H9 (cell line): ENCODE data around the gene GBGT1. TPM values are rescaled to one million over a fixed set of nuclear protein-coding genes. Genes with fewer than 3 reads are reported as not detected.

Experiments
- DNase-seq: peaks from one replicate; pipeline ENCODE4 v3.0.0-alpha.2; 2017
- H2AFZ ChIP-seq: one replicate; pipeline ENCODE4 v1.6.1; 2013; ENCODE audit warnings: mild to moderate bottlenecking, low read length, control low read depth, moderate library complexity
- H2AK5ac ChIP-seq: 2 replicates; pipeline ENCODE4 v1.6.1; 2013; ENCODE audit warnings: low read length, control low read depth, mixed read lengths; ENCODE audit not compliant: insufficient read length
- H2BK120ac ChIP-seq: one replicate; pipeline ENCODE4 v1.6.1; 2013; ENCODE audit warnings: low read depth, mild to moderate bottlenecking, low read length, control low read depth, inconsistent platforms; ENCODE audit not compliant: poor library complexity, severe bottlenecking
- H2BK12ac ChIP-seq: 2 replicates; pipeline ENCODE4 v1.6.1; 2013; ENCODE audit warnings: low read length, control low read depth, mixed read lengths, low read depth; ENCODE audit not compliant: insufficient read length
- H2BK15ac ChIP-seq: 2 replicates; pipeline ENCODE4 v1.6.1; 2013; ENCODE audit warnings: low read depth, low read length, control low read depth
- H2BK20ac ChIP-seq: one replicate; pipeline ENCODE4 v1.6.1; 2013; ENCODE audit warnings: low read depth, mild to moderate bottlenecking, low read length, control low read depth, inconsistent platforms; ENCODE audit not compliant: poor library complexity, severe bottlenecking
- H2BK5ac ChIP-seq: 2 replicates; pipeline ENCODE4 v1.6.1; 2013; ENCODE audit warnings: low read length, control low read depth, mixed read lengths; ENCODE audit not compliant: insufficient read length
- H3K14ac ChIP-seq: 2 replicates; pipeline ENCODE4 v1.6.1; 2013; ENCODE audit warnings: low read length, control low read depth; ENCODE audit not compliant: insufficient read depth
- H3K18ac ChIP-seq: 2 replicates; pipeline ENCODE4 v1.6.1; 2013; ENCODE audit warnings: low read depth, mild to moderate bottlenecking, mixed read lengths, low read length, control low read depth; ENCODE audit not compliant: insufficient read length
- H3K23ac ChIP-seq: 2 replicates; pipeline ENCODE4 v1.6.1; 2013; ENCODE audit warnings: low read length, control low read depth, mixed read lengths, low read depth; ENCODE audit not compliant: insufficient read length
- H3K23me2 ChIP-seq: 2 replicates; pipeline ENCODE4 v1.6.1; 2013; ENCODE audit warnings: low read depth, mild to moderate bottlenecking, mixed read lengths, low read length, control low read depth; ENCODE audit not compliant: insufficient read length, poor library complexity, severe bottlenecking
- H3K27ac ChIP-seq: 2 replicates; pipeline ENCODE4 v1.5.1; 2013; ENCODE audit warnings: low read length, control low read depth, mixed read lengths, low read depth; ENCODE audit not compliant: insufficient read length
- H3K27me3 ChIP-seq: 2 replicates; pipeline ENCODE4 v1.6.1; 2013; ENCODE audit warnings: low read length, control low read depth, inconsistent platforms; ENCODE audit not compliant: insufficient read depth
- H3K4ac ChIP-seq: 2 replicates; pipeline ENCODE4 v1.6.1; 2013; ENCODE audit warnings: low read depth, mild to moderate bottlenecking, control low read depth, inconsistent platforms, low read length, moderate library complexity
- H3K4me1 ChIP-seq: 2 replicates; pipeline ENCODE4 v1.6.1; 2013; ENCODE audit warnings: low read length, control low read depth, inconsistent platforms; ENCODE audit not compliant: insufficient read depth
- H3K4me2 ChIP-seq: 2 replicates; pipeline ENCODE4 v1.6.1; 2013; ENCODE audit warnings: low read length, control low read depth, mixed read lengths; ENCODE audit not compliant: insufficient read length, insufficient read depth
- H3K56ac ChIP-seq: 2 replicates; pipeline ENCODE4 v1.6.1; 2013; ENCODE audit warnings: low read depth, mild to moderate bottlenecking, mixed read lengths, low read length, control low read depth; ENCODE audit not compliant: insufficient read length
- H3K79me1 ChIP-seq: 2 replicates; pipeline ENCODE4 v1.6.1; 2013; ENCODE audit warnings: low read depth, mild to moderate bottlenecking, moderate library complexity, low read length, control low read depth, inconsistent platforms; ENCODE audit not compliant: insufficient read depth, poor library complexity, severe bottlenecking
- H3K79me2 ChIP-seq: 2 replicates; pipeline ENCODE4 v1.6.1; 2013; ENCODE audit warnings: low read length, control low read depth, inconsistent platforms; ENCODE audit not compliant: insufficient read depth
- H3K9ac ChIP-seq: 2 replicates; pipeline ENCODE4 v1.6.1; 2013; ENCODE audit warnings: low read length, control low read depth, mixed read lengths; ENCODE audit not compliant: insufficient read length; ENCODE audit errors: extremely low read depth
- H3K9me3 ChIP-seq: one replicate; pipeline ENCODE4 v1.6.1; 2013; ENCODE audit warnings: low read depth, low read length, inconsistent platforms; ENCODE audit not compliant: control insufficient read depth
- H3T11ph ChIP-seq: one replicate; pipeline ENCODE4 v1.6.1; 2013; ENCODE audit warnings: mild to moderate bottlenecking, low read length, control low read depth, inconsistent platforms
- H4K20me1 ChIP-seq: one replicate; pipeline ENCODE4 v1.6.1; 2013; ENCODE audit not compliant: control insufficient read depth, insufficient read length, insufficient read depth
- H4K5ac ChIP-seq: 2 replicates; pipeline ENCODE4 v1.6.1; 2013; ENCODE audit warnings: low read depth, mild to moderate bottlenecking, mixed read lengths, low read length, control low read depth; ENCODE audit not compliant: insufficient read length
- H4K8ac ChIP-seq: replicated peaks from 2 replicates; pipeline ENCODE4 v1.6.1; 2013; ENCODE audit warnings: low read length, control low read depth, mixed read lengths, low read depth; ENCODE audit not compliant: insufficient read length
- H4K91ac ChIP-seq: 2 replicates; pipeline ENCODE4 v1.6.1; 2013; ENCODE audit warnings: low read depth, mild to moderate bottlenecking, moderate library complexity, mixed read lengths, low read length, control low read depth; ENCODE audit not compliant: insufficient read length
- H3K27ac Mint-ChIP-seq, 3 experiments: 2 replicates in 2 of 3; 3 replicates in 1 of 3; pipeline ENCODE4 v1.8.0; 2020 to 2021; ENCODE audit warnings: mixed read lengths in 3 of 3, mild to moderate bottlenecking in 1 of 3, moderate library complexity in 1 of 3
- H3K27me3 Mint-ChIP-seq: 2 replicates; pipeline ENCODE4 v1.8.0; 2021; ENCODE audit warnings: low read depth, mild to moderate bottlenecking, moderate library complexity, mixed read lengths
- H3K36me3 Mint-ChIP-seq, 3 experiments: 2 replicates in 2 of 3; 3 replicates in 1 of 3; pipeline ENCODE4 v1.8.0; 2020 to 2021; ENCODE audit warnings: low read depth in 3 of 3, mixed read lengths in 3 of 3; ENCODE audit not compliant: insufficient read depth in 1 of 3
- H3K4me1 Mint-ChIP-seq, 2 experiments: 2 replicates each; pipeline ENCODE4 v1.8.0; 2020; ENCODE audit warnings: mixed read lengths in 2 of 2
- H3K4me3 Mint-ChIP-seq, 2 experiments: 2 replicates in 1 of 2; 3 replicates in 1 of 2; pipeline ENCODE4 v1.8.0; 2020 to 2021; ENCODE audit warnings: mild to moderate bottlenecking in 2 of 2, mixed read lengths in 2 of 2, moderate library complexity in 1 of 2
- H3K9me3 Mint-ChIP-seq, 2 experiments: 2 replicates in 1 of 2; 3 replicates in 1 of 2; pipeline ENCODE4 v1.8.0; 2020; ENCODE audit warnings: mild to moderate bottlenecking in 2 of 2, mixed read lengths in 2 of 2, moderate library complexity in 1 of 2
- CTCF ChIP-seq: fragments of 200-600 bp; sonication (generic); conservative IDR thresholded peaks from 3 replicates; pipeline ENCODE4 v1.8.0; 2021; ENCODE audit warnings: antibody characterized with exemption, mild to moderate bottlenecking
- WGBS: extraction: QIAGEN DNeasy Blood & Tissue Kit; methylation state at CpG from one replicate; pipeline ENCODE4 v1.1.7; 2013; ENCODE audit warnings: missing lambda C conversion rate, low lambda C conversion rate, mixed read lengths; ENCODE audit not compliant: insufficient read length; ENCODE audit errors: extremely low coverage; 5-methylcytosine and 5-hydroxymethylcytosine counted together
- total RNA-seq: library from RNA; stranded (reverse); gene quantifications from 2 replicates; pipeline ENCODE4 v1.2.1, GENCODE V29; 2021

Gene GBGT1
- total RNA-seq, 1 experiment from 2014 or later: 9.3 TPM

GRCh38 chr9:133167769-133168168, 4.1 kb upstream of the GBGT1 start:
- H2AK5ac ChIP-seq: no peak overlapping the region
- no peak overlapping the region for H3K27ac ChIP-seq
- no peak overlapping the region for H2BK15ac ChIP-seq
- H3K4me2 ChIP-seq: no peak overlapping the region
- no peak overlapping the region for H3K4ac ChIP-seq
- H2BK120ac ChIP-seq: no peak overlapping the region
- no peaks in the 10 kb centered on the region for H3K36me3 Mint-ChIP-seq
- H3K4me1 Mint-ChIP-seq: peaks cover 9 to 14% of the 10 kb centered on the region in 2 experiments
- H2BK5ac ChIP-seq: no peak overlapping the region
- H4K91ac ChIP-seq: no peak overlapping the region
- peaks cover 30% of the 10 kb centered on the region for H3K27me3 Mint-ChIP-seq
- no peak overlapping the region for H4K8ac ChIP-seq
- WGBS: no CpG with 5 or more reads among the region's 3 CpGs
- H3K56ac ChIP-seq: no peak overlapping the region
- 0 out of 7 replicates have a peak overlapping the region, but pooled peaks of 1 of the 3 experiments have one; percentile 4 for H3K27ac Mint-ChIP-seq
- no peak overlapping the region for H3K4me3 Mint-ChIP-seq
- no peak overlapping the region for H2BK12ac ChIP-seq
- H3K18ac ChIP-seq: no peak overlapping the region
- no peak overlapping the region for H4K5ac ChIP-seq
- no peak overlapping the region for H3T11ph ChIP-seq
- no peaks in the 10 kb centered on the region for H3K4me1 ChIP-seq
- no peaks in the 10 kb centered on the region for H3K9me3 ChIP-seq
- H3K9ac ChIP-seq: no peak overlapping the region
- H4K20me1 ChIP-seq: no peaks in the 10 kb centered on the region
- no peak overlapping the region for H3K23ac ChIP-seq
- no peaks in the 10 kb centered on the region for H3K9me3 Mint-ChIP-seq
- TF ChIP-seq CTCF: no peak
- no peaks in the 10 kb centered on the region for H3K79me2 ChIP-seq
- no peak overlapping the region for H2AFZ ChIP-seq
- no peaks in the 10 kb centered on the region for H3K79me1 ChIP-seq
- H3K14ac ChIP-seq: no peak overlapping the region
- no peak overlapping the region for H2BK20ac ChIP-seq
- no peaks in the 10 kb centered on the region; the same call in 1 of the 2 replicates for H3K27me3 ChIP-seq
- DNase-seq: no peak
- H3K23me2 ChIP-seq: peaks cover 4% of the 10 kb centered on the region
